ENCODE results near the gene KRTAP4-3.
"Not testable (repeated sequence)": the region's sequence is repeated elsewhere in the genome, so short reads cannot be mapped to it uniquely, and the experiment has no call there.

The KRTAP4-3 gene

GRCh38 chr17:41153856-41154255 is 14.2 kb downstream of the KRTAP4-3 start:
- H3K9me3 ChIP-seq, result no peaks in the 10 kb centered on the region
- H3K27ac ChIP-seq, result no peak overlapping the region
- H3K4me1 ChIP-seq, result no peaks in the 10 kb centered on the region
- H3K4me2 ChIP-seq, result no peak overlapping the region
- H3K9ac ChIP-seq, result no peak overlapping the region
- no peak overlapping the region for H3K4me3 ChIP-seq
- no peak for TF ChIP-seq Cebpa-rat (IDR thresholded peaks at IDR 0.05)
- no peaks in the 10 kb centered on the region for H4K20me1 ChIP-seq
- H3K27me3 ChIP-seq, result no peaks in the 10 kb centered on the region
- H3K36me3 ChIP-seq, result no peaks in the 10 kb centered on the region

DNA sequence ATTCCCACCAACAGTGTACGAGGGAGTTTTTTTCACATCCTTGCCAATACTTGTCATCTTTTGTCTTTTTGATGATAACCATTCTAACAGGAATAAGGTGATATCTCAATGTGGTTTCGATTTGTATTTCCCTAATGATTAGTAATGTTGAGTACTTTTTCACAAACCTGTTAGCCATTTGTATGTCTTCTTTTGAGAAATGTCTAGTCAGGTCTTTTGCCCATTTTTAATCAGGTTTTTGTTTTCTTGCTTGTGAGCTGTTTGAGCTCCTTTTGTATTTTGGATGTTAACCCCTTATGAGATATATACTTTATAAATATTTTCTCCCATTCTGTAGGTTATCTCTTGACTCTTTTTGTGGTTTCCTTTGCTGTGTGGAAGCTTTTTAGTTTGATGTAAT is 16.5 kb downstream of the KRTAP4-3 start:
- no peaks in the 10 kb centered on the region for H3K9me3 ChIP-seq
- no peaks in the 10 kb centered on the region for H3K27me3 ChIP-seq
- TF ChIP-seq Cebpa-rat (IDR thresholded peaks at IDR 0.05), result no peak
- no peak overlapping the region for H3K27ac ChIP-seq
- no peak overlapping the region for H3K4me2 ChIP-seq
- no peak overlapping the region for H3K9ac ChIP-seq
- H4K20me1 ChIP-seq, result no peaks in the 10 kb centered on the region
- no peaks in the 10 kb centered on the region for H3K4me1 ChIP-seq
- no peak overlapping the region for H3K4me3 ChIP-seq
- H3K36me3 ChIP-seq, result no peaks in the 10 kb centered on the region

GRCh38 chr17:41150026-41150425 is 18.0 kb downstream of the KRTAP4-3 start:
- Histone ChIP-seq H3K9me3 (no peaks in the 10 kb centered on the region), H3K4me2 (no peak overlapping the region), H3K36me3 (no peaks in the 10 kb centered on the region), H3K27me3 (no peaks in the 10 kb centered on the region), H3K4me3 (no peak overlapping the region), H3K9ac (no peak overlapping the region), H3K27ac (no peak overlapping the region), H4K20me1 (no peaks in the 10 kb centered on the region), H3K4me1 (no peaks in the 10 kb centered on the region)
- no peak for TF ChIP-seq Cebpa-rat (IDR thresholded peaks at IDR 0.05)

GRCh38 chr17:41149652-41149985 is 18.4 kb downstream of the KRTAP4-3 start, which contains the start of gene KRTAP4-5:
Gene KRTAP4-5, minus strand, starts transcription at chr17:41149825. Its CDS starts 58 bp downstream, at chr17:41149767.
- Histone ChIP-seq H3K27me3 (no peaks in the 10 kb centered on the region), H3K4me3 (no peak within 1 kb of the TSS), H3K9ac (no peak within 1 kb of the TSS), H3K36me3 (no peaks in the 10 kb centered on the region), H3K4me1 (no peaks in the 10 kb centered on the region), H3K4me2 (no peak within 1 kb of the TSS), H3K27ac (no peak within 1 kb of the TSS), H4K20me1 (no peaks in the 10 kb centered on the region), H3K9me3 (no peaks in the 10 kb centered on the region)
- no peak for TF ChIP-seq Cebpa-rat (IDR thresholded peaks at IDR 0.05)

- H3K9me3 ChIP-seq, H3K36me3 ChIP-seq, H3K4me2 ChIP-seq, H3K27me3 ChIP-seq, H3K27ac ChIP-seq, H3K4me1 ChIP-seq, H3K4me3 ChIP-seq, H4K20me1 ChIP-seq, H3K9ac ChIP-seq: not testable (repeated sequence)
Measured at GRCh38 chr17:41148971-41149651, 18.9 kb downstream of the KRTAP4-3 start.

GRCh38 chr17:41147531-41148204 is 20.4 kb downstream of the KRTAP4-3 start:
- no peak for TF ChIP-seq Cebpa-rat (IDR thresholded peaks at IDR 0.05)
- no peaks in the 10 kb centered on the region for H3K4me1 ChIP-seq
- no peak overlapping the region for H3K4me2 ChIP-seq
- no peak overlapping the region for H3K4me3 ChIP-seq
- no peaks in the 10 kb centered on the region for H4K20me1 ChIP-seq
- no peaks in the 10 kb centered on the region for H3K27me3 ChIP-seq
- peaks cover 18% of the 10 kb centered on the region for H3K9me3 ChIP-seq
- H3K27ac ChIP-seq, result no peak overlapping the region
- no peak overlapping the region for H3K9ac ChIP-seq
- no peaks in the 10 kb centered on the region for H3K36me3 ChIP-seq

GRCh38 chr17:41145261-41145660 is 22.8 kb downstream of the KRTAP4-3 start:
- no peak for TF ChIP-seq Cebpa-rat (IDR thresholded peaks at IDR 0.05)
- H3K4me2 ChIP-seq, result no peak overlapping the region
- no peak overlapping the region for H3K9ac ChIP-seq
- H3K9me3 ChIP-seq, result peaks cover 41% of the 10 kb centered on the region
- H3K4me3 ChIP-seq, result no peak overlapping the region
- H3K27me3 ChIP-seq, result no peaks in the 10 kb centered on the region
- H3K36me3 ChIP-seq, result no peaks in the 10 kb centered on the region
- H3K4me1 ChIP-seq, result no peaks in the 10 kb centered on the region
- no peak overlapping the region for H3K27ac ChIP-seq
- no peaks in the 10 kb centered on the region for H4K20me1 ChIP-seq

DNA sequence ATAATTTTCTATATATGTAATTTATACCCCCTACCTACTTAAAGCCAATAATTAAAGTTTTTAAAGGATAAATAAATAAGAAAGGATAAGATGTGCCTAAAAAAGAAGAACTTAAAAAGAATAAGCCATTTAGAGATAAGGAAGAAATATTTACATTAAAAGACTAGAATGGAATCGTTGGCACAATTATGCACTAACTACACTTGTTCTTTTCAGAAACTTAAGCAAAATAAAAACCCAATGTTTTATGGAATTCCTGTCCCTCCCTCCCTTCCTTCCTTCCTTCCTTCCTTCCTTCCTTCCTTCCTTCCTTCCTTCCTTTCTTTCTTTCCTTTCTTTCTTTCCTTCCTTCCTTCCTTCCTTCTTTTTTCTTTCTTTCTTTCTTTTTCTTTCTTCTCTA is 23.2 kb downstream of the KRTAP4-3 start:
- Histone ChIP-seq H3K9me3 (peaks cover 45% of the 10 kb centered on the region), H3K4me2 (no peak overlapping the region), H3K27ac (no peak overlapping the region), H3K4me1 (no peaks in the 10 kb centered on the region), H3K27me3 (no peaks in the 10 kb centered on the region), H3K36me3 (no peaks in the 10 kb centered on the region), H3K4me3 (no peak overlapping the region), H3K9ac (no peak overlapping the region), H4K20me1 (no peaks in the 10 kb centered on the region)
- no peak for TF ChIP-seq Cebpa-rat (IDR thresholded peaks at IDR 0.05)

DNA sequence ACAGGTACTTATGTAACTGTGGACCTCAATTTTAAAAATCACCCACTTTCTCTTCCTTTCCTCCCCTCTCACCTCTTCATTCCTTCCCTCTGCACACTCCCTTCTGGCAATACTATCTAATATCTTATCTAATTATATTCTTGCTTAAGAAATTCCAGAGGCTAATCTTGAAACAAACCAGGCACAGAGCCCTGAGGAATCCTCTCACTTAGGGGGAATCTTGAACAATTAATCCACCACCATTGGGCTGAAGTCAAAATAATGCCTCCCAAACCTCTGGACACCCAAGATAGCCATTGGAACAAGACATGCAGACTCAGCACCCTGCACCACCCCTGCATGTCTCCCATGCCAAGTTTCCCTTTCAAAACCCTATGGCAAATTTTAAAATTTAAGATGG is 26.7 kb downstream of the KRTAP4-3 start:
- no peak overlapping the region for H3K27ac ChIP-seq
- no peak overlapping the region for H3K4me3 ChIP-seq
- H3K9me3 ChIP-seq, result peaks cover 55% of the 10 kb centered on the region
- no peaks in the 10 kb centered on the region for H4K20me1 ChIP-seq
- no peak for TF ChIP-seq Cebpa-rat (IDR thresholded peaks at IDR 0.05)
- H3K4me1 ChIP-seq, result no peaks in the 10 kb centered on the region
- no peaks in the 10 kb centered on the region for H3K36me3 ChIP-seq
- H3K27me3 ChIP-seq, result no peaks in the 10 kb centered on the region
- H3K9ac ChIP-seq, result no peak overlapping the region
- H3K4me2 ChIP-seq, result no peak overlapping the region

- Histone ChIP-seq H3K4me2 (no peak within 1 kb of the TSS), H3K9me3 (peaks cover 55% of the 10 kb centered on the region), H3K36me3 (no peaks in the 10 kb centered on the region), H3K4me3 (no peak within 1 kb of the TSS), H3K27me3 (no peaks in the 10 kb centered on the region), H4K20me1 (no peaks in the 10 kb centered on the region), H3K9ac (no peak within 1 kb of the TSS), H3K27ac (no peak within 1 kb of the TSS), H3K4me1 (no peaks in the 10 kb centered on the region)
- TF ChIP-seq Cebpa-rat (IDR thresholded peaks at IDR 0.05), result no peak
Measured at GRCh38 chr17:41140360-41141131, 27.5 kb downstream of the KRTAP4-3 start, which contains the start of gene KRTAP4-6. Gene KRTAP4-6, minus strand, starts transcription at chr17:41140544. Its CDS starts 57 bp downstream, at chr17:41140487.

DNA sequence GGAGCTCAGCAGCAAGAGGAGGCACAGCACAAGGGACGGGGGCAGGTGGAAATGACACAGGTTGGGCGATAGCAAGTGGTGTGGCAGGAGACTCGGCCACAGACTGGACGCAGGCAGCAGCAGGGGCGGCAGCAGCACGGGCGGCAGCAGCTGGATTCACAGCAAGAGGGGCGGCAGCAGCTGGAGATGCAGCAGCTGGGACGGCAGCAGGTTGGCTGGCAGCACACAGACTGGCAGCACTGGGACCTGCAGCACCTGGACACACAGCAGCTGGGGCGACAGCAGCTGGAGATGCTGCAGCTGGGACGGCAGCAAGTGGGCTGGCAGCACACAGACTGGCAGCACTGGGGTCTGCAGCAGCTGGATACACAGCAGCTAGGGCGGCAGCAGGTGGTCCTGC is 28.2 kb downstream of the KRTAP4-3 start:
- H3K4me1 ChIP-seq, H4K20me1 ChIP-seq, H3K36me3 ChIP-seq, H3K27ac ChIP-seq, H3K27me3 ChIP-seq, H3K9ac ChIP-seq, H3K4me2 ChIP-seq, H3K4me3 ChIP-seq: not testable (repeated sequence)
- H3K9me3 ChIP-seq, result peaks cover 55% of the 10 kb centered on the region

Measured in BLaER1 (cell line).